Mucosa of descending colon (tissue), 3 donors: ENCODE data around the gene MAVS. TPM values are rescaled to one million over a fixed set of nuclear protein-coding genes. Genes with fewer than 3 reads are reported as not detected.

Source experiments
- ATAC-seq: fragments of 200-7000 bp; cut with Tn5 transposase; one replicate; pipeline ENCODE4 v1.9.1; 2020; ENCODE audit warnings: mild to moderate bottlenecking, moderate library complexity
- DNase-seq, 3 donors: peaks; one replicate each; pipeline ENCODE4 v3.0.0-alpha.2; 2020
- H3K36me3 ChIP-seq: fragments of 200-600 bp; one replicate; pipeline ENCODE4 v1.8.0; 2021; ENCODE audit warnings: low read depth, mild to moderate bottlenecking
- H3K4me1 ChIP-seq: fragments of 200-600 bp; one replicate; pipeline ENCODE4 v1.8.0; 2021; ENCODE audit warnings: low read depth, mild to moderate bottlenecking
- H3K4me3 ChIP-seq: fragments of 200-600 bp; one replicate; pipeline ENCODE4 v1.8.0; 2021; ENCODE audit warnings: mild to moderate bottlenecking
- H3K9me3 ChIP-seq: fragments of 200-600 bp; one replicate; pipeline ENCODE4 v1.8.0; 2021; ENCODE audit warnings: mild to moderate bottlenecking
- intact Hi-C, 2 donors: fragments of 100-400 bp; cut with DNase I in 1 of 2; cut with micrococcal nuclease in 1 of 2; formaldehyde crosslinking; loops; one replicate each; pipeline versions ENCODE4 v1.11.0 to v1.11.1; 2022; cut with DNase I, micrococcal nuclease
- total RNA-seq, 3 donors: library from RNA; stranded (reverse); fragmentation: NEBNext Ultra II Directional in 2 of 3; extraction: Animal tissue kit (Norgen Biotek cat#: 25700) in 2 of 3; gene quantifications; one replicate each; pipeline versions ENCODE4 v1.2.1 to v1.2.4, GENCODE V29; 2021 to 2023
- TF ChIP-seq, protein P1 (sequence below): fragments of 200-600 bp; IDR thresholded peaks from one replicate; pipeline ENCODE4 v1.8.0; 2022; ENCODE audit warnings: antibody characterized with exemption, mild to moderate bottlenecking
- donor health status: DM: no; HTN: no; CAD: no; lungs with moderate emphysema.
- donor health status: DM: no; HTN: no; CAD: no.
- donor health status: DM: no; HTN: yes; CAD: no.

Gene MAVS
- total RNA-seq, 3 donors from 2014 or later = 60.7 to 79.5 (median 72.3) TPM

DNA sequence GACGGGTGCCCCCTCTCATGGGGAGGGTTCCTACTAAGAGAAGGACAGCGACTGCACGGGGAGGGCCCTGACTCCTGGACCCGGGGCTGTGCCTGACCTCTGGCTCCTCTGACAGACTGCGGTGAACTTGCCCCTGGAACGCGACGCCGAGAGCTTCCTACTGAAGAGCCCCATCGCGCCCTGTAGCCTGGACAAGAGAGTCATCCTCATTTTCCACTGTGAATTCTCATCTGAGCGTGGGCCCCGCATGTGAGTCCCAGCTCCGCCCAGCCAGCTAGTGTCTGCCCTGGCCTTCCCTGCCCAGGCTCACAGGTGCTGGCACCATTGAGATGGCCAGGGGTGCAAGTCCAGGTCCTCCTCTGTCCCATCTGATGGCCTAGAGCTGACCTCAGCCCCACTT, 43.3 kb upstream of the MAVS start:
- peaks cover 39% of the 10 kb centered on the region for H3K4me1 ChIP-seq
- H3K9me3 ChIP-seq = no peaks in the 10 kb centered on the region
- H3K4me3 ChIP-seq = no peak overlapping the region
- ATAC-seq (no peak), DNase-seq (peak in 2 of 3 donors; percentile 21 to 54)
- no peaks in the 10 kb centered on the region for H3K36me3 ChIP-seq
- TF ChIP-seq, protein P1, sequence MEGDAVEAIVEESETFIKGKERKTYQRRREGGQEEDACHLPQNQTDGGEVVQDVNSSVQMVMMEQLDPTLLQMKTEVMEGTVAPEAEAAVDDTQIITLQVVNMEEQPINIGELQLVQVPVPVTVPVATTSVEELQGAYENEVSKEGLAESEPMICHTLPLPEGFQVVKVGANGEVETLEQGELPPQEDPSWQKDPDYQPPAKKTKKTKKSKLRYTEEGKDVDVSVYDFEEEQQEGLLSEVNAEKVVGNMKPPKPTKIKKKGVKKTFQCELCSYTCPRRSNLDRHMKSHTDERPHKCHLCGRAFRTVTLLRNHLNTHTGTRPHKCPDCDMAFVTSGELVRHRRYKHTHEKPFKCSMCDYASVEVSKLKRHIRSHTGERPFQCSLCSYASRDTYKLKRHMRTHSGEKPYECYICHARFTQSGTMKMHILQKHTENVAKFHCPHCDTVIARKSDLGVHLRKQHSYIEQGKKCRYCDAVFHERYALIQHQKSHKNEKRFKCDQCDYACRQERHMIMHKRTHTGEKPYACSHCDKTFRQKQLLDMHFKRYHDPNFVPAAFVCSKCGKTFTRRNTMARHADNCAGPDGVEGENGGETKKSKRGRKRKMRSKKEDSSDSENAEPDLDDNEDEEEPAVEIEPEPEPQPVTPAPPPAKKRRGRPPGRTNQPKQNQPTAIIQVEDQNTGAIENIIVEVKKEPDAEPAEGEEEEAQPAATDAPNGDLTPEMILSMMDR = no peak
- intact Hi-C loops = no loop called here

DNA sequence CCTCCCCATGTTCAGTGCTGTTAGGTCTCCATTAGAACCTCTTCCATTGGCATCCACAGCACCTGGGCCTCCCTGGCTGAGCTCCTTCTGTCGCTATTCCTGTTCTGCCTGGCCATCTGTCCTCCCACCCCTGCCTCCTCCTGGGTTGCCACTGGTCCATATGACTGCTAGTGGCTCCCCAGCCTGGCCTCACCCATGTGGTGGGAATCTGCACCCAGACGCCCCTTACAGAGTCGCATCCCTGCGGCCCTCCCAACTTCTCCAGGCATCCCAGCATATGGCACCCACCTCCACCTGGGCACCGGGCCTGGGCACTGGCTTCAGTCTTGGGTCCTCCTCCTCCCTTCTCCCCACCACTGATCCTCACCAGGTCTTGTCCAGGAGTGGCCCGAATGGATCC, 42.8 kb upstream of the MAVS start:
- Histone ChIP-seq H3K36me3 (no peaks in the 10 kb centered on the region), H3K4me3 (no peak overlapping the region), H3K4me1 (peaks cover 39% of the 10 kb centered on the region), H3K9me3 (no peaks in the 10 kb centered on the region)
- TF ChIP-seq, protein P1 = no peak
- DNase-seq (peak in 2 of 3 donors; percentile 17 to 55), ATAC-seq (no peak)
- intact Hi-C loops = no loop called here

DNA sequence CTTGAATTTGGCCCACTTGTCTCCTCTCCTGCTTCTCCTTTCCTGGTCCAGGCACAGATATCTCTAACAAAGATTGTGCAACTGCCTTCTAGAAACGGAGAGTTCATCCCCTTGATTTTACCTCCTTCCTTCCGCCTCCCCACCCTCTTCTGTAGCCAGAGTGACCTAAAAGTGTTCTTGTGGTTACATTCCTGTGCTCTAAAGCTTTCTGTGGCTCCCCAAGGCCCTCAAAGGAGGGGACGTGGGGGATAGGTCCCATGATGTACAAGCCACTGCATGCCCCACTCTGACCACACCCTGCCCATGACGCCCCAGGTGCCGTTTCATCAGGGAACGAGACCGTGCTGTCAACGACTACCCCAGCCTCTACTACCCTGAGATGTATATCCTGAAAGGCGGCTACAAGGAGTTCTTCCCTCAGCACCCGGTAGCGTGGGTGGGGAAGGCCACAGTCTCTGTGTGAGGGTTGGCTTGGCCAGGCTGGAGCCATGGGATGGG, 42.3 kb upstream of the MAVS start:
- Histone ChIP-seq H3K36me3 (no peaks in the 10 kb centered on the region), H3K9me3 (no peaks in the 10 kb centered on the region), H3K4me3 (no peak overlapping the region), H3K4me1 (peaks cover 36% of the 10 kb centered on the region)
- TF ChIP-seq, protein P1 = no peak
- ATAC-seq (no peak), DNase-seq (peak in 2 of 3 donors; percentile 14 to 49)
- intact Hi-C loops = no loop called here

DNA sequence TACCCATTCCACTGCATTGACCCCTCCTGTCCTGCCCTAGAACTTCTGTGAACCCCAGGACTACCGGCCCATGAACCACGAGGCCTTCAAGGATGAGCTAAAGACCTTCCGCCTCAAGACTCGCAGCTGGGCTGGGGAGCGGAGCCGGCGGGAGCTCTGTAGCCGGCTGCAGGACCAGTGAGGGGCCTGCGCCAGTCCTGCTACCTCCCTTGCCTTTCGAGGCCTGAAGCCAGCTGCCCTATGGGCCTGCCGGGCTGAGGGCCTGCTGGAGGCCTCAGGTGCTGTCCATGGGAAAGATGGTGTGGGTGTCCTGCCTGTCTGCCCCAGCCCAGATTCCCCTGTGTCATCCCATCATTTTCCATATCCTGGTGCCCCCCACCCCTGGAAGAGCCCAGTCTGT, 41.9 kb upstream of the MAVS start:
- no peaks in the 10 kb centered on the region for H3K9me3 ChIP-seq
- no peak overlapping the region for H3K4me3 ChIP-seq
- H3K36me3 ChIP-seq = no peaks in the 10 kb centered on the region
- no peak for ATAC-seq
- peaks cover 33% of the 10 kb centered on the region for H3K4me1 ChIP-seq
- TF ChIP-seq, protein P1 = no peak
- intact Hi-C loops = no loop called here
- peak in 2 of 3 donors; percentile 26 to 37 for DNase-seq

DNA sequence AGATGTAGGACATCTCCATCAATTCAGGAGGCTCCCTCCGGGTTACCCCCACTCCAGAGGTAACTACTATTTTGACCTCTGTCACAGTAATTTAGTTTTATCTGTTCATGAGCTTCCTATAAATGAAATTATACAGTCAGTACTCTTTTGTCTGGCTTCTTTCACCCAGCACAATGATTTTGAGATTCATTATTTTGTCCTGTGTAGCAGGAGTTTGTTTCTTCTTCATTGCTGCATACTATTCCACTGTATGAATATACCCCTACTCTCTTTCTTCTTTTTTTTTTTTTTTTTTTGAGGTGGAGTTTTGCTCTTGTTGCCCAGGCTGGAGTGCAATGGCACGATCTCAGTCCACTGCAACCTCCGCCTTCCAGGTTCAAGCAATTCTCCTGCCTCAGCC, 38.1 kb upstream of the MAVS start:
- H3K4me3 ChIP-seq = no peak overlapping the region
- no peaks in the 10 kb centered on the region for H3K9me3 ChIP-seq
- TF ChIP-seq, protein P1 = no peak
- peaks cover 65% of the 10 kb centered on the region for H3K4me1 ChIP-seq
- DNase-seq (no peak), ATAC-seq (no peak)
- intact Hi-C loops = no loop called here
- peaks cover 3% of the 10 kb centered on the region for H3K36me3 ChIP-seq
